Astrocyte (in vitro differentiated cells and primary cell): ENCODE results near the gene C12orf57. TPM values are rescaled to one million over a fixed set of nuclear protein-coding genes. Genes with fewer than 3 reads are reported as not detected.

ENCODE experiments used
- DNase-seq: peaks from one replicate; pipeline ENCODE4 v3.0.0-alpha.2; 2010; ENCODE audit warnings: low read depth
- FAIRE-seq: peaks from 2 replicates; lab custom pipeline; 2011; peaks lifted over from hg19 to GRCh38; lab: Jason Lieb, UNC
- H2AFZ ChIP-seq: 2 replicates; pipeline ENCODE4 v1.6.0; 2012; ENCODE audit warnings: low read depth, low read length, inconsistent platforms
- H3K27ac ChIP-seq: 2 replicates; pipeline ENCODE4 v1.5.1; 2011; ENCODE audit warnings: low read depth, low read length, inconsistent platforms
- H3K27me3 ChIP-seq: 2 replicates; pipeline ENCODE4 v1.6.0; 2011; ENCODE audit warnings: low read length, inconsistent platforms; ENCODE audit not compliant: insufficient read depth
- H3K36me3 ChIP-seq: 2 replicates; pipeline ENCODE4 v1.5.1; 2011; ENCODE audit warnings: low read length, inconsistent platforms; ENCODE audit not compliant: insufficient read depth
- H3K4me1 ChIP-seq: 2 replicates; pipeline ENCODE4 v1.5.1; 2011; ENCODE audit warnings: low read length, inconsistent platforms; ENCODE audit not compliant: insufficient read depth
- H3K4me2 ChIP-seq: 2 replicates; pipeline ENCODE4 v1.6.0; 2012; ENCODE audit warnings: low read length, inconsistent platforms
- H3K4me3 ChIP-seq: 2 replicates; pipeline ENCODE4 v1.5.1; 2011; ENCODE audit warnings: low read depth, mild to moderate bottlenecking, low read length, inconsistent platforms; ENCODE audit not compliant: insufficient read depth
- H3K79me2 ChIP-seq: 2 replicates; pipeline ENCODE4 v1.6.0; 2012; ENCODE audit warnings: mild to moderate bottlenecking, low read length, inconsistent platforms; ENCODE audit not compliant: insufficient read depth
- H3K9ac ChIP-seq: 2 replicates; pipeline ENCODE4 v1.6.0; 2012; ENCODE audit warnings: mild to moderate bottlenecking, low read length, inconsistent platforms
- H3K9me3 ChIP-seq: 2 replicates; pipeline ENCODE4 v1.5.1; 2012; ENCODE audit warnings: low read depth, mild to moderate bottlenecking, low read length, inconsistent platforms; ENCODE audit not compliant: insufficient read depth
- H4K20me1 ChIP-seq: 2 replicates; pipeline ENCODE4 v1.6.0; 2012; ENCODE audit warnings: low read length, inconsistent platforms; ENCODE audit not compliant: insufficient read depth
- H3K27ac Mint-ChIP-seq: one replicate; pipeline ENCODE4 v1.8.0; 2021; ENCODE audit warnings: mild to moderate bottlenecking, mixed read lengths; ENCODE audit not compliant: unreplicated experiment
- H3K27me3 Mint-ChIP-seq: one replicate; pipeline ENCODE4 v1.8.0; 2021; ENCODE audit warnings: low read depth, mixed read lengths; ENCODE audit not compliant: unreplicated experiment
- H3K36me3 Mint-ChIP-seq: one replicate; pipeline ENCODE4 v1.8.0; 2021; ENCODE audit warnings: low read depth, mixed read lengths; ENCODE audit not compliant: unreplicated experiment
- H3K4me1 Mint-ChIP-seq: one replicate; pipeline ENCODE4 v1.8.0; 2021; ENCODE audit warnings: low read depth, mixed read lengths; ENCODE audit not compliant: unreplicated experiment
- H3K4me3 Mint-ChIP-seq: one replicate; pipeline ENCODE4 v1.8.0; 2021; ENCODE audit warnings: mild to moderate bottlenecking, moderate library complexity, mixed read lengths; ENCODE audit not compliant: unreplicated experiment
- H3K9me3 Mint-ChIP-seq: one replicate; pipeline ENCODE4 v1.8.0; 2021; ENCODE audit warnings: mild to moderate bottlenecking, mixed read lengths; ENCODE audit not compliant: unreplicated experiment
- EZH2 ChIP-seq: IDR thresholded peaks from 2 replicates; pipeline ENCODE4 v1.6.1; 2012; ENCODE audit warnings: mild to moderate bottlenecking, low read length, inconsistent platforms; ENCODE audit not compliant: insufficient read depth
- total RNA-seq: library from RNA; stranded (reverse); gene quantifications from 2 replicates; pipeline ENCODE4 v1.2.1, GENCODE V29; 2021
- TF ChIP-seq, protein P1 (sequence below): IDR thresholded peaks from 2 replicates; pipeline ENCODE4 v1.5.1; 2011; ENCODE audit warnings: low read depth, mild to moderate bottlenecking, inconsistent platforms, low read length, moderate library complexity; ENCODE audit not compliant: insufficient read depth

The C12orf57 gene
- total RNA-seq, 1 donor from 2014 or later: 117 TPM

DNA sequence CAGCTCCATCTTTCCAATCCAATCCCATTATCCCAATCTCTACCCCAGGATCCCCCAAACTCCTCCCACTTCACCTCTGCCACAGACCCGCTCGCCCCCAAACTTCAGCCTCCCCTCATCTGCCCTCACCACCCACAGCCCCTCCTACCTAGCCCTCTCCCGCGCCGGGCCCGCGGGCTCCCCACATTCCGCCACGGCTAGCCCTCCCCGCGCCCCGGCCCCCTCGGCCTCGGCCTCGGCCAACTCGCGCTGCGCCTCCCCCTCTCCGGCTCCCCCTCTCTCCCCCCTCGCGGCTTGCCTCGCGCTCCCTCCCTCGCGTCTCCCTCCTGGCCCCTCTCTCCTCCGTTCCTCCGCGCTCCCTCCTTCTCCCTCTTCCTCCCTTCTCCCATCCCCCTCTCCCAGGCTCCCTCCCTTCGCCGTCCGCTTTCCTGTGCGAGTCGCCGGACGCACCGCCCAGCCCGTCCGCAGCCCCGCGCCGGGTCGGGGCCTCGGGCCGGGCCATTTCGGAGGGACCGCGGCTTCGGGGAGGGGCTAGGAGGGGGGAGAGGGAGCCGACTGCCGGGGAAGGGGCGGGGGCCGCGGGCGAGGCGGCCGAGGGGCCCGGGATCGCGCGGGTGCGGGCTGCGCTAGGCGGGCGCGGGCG lies 16.3 kb upstream of the C12orf57 start, which contains the start of gene ATN1:
ATN1 (plus strand) TSS at position 581 of the 643 bp plus-strand sequence. CDS start 6,043 bp downstream, outside the sequence.
- H3K4me2 ChIP-seq: peak within 1 kb of the TSS; percentile 98
- peaks cover 52% of the 10 kb centered on the region for H3K79me2 ChIP-seq
- FAIRE-seq (no peak), DNase-seq (peak; percentile 69)
- H2AFZ ChIP-seq: peak within 1 kb of the TSS; percentile 58
- H3K9me3 Mint-ChIP-seq: no peaks in the 10 kb centered on the region
- H3K27ac ChIP-seq: peak within 1 kb of the TSS; percentile 78
- H3K4me3 Mint-ChIP-seq: peak within 1 kb of the TSS; percentile 100
- H3K27me3 Mint-ChIP-seq: no peaks in the 10 kb centered on the region
- no peaks in the 10 kb centered on the region for H3K36me3 ChIP-seq
- TF ChIP-seq, protein P1, sequence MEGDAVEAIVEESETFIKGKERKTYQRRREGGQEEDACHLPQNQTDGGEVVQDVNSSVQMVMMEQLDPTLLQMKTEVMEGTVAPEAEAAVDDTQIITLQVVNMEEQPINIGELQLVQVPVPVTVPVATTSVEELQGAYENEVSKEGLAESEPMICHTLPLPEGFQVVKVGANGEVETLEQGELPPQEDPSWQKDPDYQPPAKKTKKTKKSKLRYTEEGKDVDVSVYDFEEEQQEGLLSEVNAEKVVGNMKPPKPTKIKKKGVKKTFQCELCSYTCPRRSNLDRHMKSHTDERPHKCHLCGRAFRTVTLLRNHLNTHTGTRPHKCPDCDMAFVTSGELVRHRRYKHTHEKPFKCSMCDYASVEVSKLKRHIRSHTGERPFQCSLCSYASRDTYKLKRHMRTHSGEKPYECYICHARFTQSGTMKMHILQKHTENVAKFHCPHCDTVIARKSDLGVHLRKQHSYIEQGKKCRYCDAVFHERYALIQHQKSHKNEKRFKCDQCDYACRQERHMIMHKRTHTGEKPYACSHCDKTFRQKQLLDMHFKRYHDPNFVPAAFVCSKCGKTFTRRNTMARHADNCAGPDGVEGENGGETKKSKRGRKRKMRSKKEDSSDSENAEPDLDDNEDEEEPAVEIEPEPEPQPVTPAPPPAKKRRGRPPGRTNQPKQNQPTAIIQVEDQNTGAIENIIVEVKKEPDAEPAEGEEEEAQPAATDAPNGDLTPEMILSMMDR: no peak
- TF ChIP-seq EZH2: no peak
- peaks cover 44% of the 10 kb centered on the region for H3K4me1 ChIP-seq
- peak within 1 kb of the TSS; percentile 95 for H3K9ac ChIP-seq
- peak within 1 kb of the TSS; percentile 85 for H3K4me3 ChIP-seq
- H3K27me3 ChIP-seq: no peaks in the 10 kb centered on the region
- peaks cover 47% of the 10 kb centered on the region for H3K4me1 Mint-ChIP-seq
- peaks cover 35% of the 10 kb centered on the region for H4K20me1 ChIP-seq
- peak within 1 kb of the TSS; percentile 98 for H3K27ac Mint-ChIP-seq
- no peaks in the 10 kb centered on the region for H3K9me3 ChIP-seq
- peaks cover 3% of the 10 kb centered on the region for H3K36me3 Mint-ChIP-seq

- Histone ChIP-seq H4K20me1 (peaks cover 39% of the 10 kb centered on the region), H2AFZ (no peak overlapping the region), H3K79me2 (peaks cover 59% of the 10 kb centered on the region), H3K27me3 (no peaks in the 10 kb centered on the region), H3K9me3 (no peaks in the 10 kb centered on the region), H3K4me1 (peaks cover 44% of the 10 kb centered on the region), H3K4me3 (peak overlapping the region; percentile 85), H3K36me3 (no peaks in the 10 kb centered on the region), H3K27ac (peak overlapping the region; percentile 78), H3K9ac (peak overlapping the region; percentile 94), H3K4me2 (peak overlapping the region; percentile 98)
- Mint-ChIP-seq H3K4me3 (peak overlapping the region; percentile 100), H3K9me3 (no peaks in the 10 kb centered on the region), H3K4me1 (peaks cover 51% of the 10 kb centered on the region), H3K27ac (peak overlapping the region; percentile 94), H3K36me3 (peaks cover 3% of the 10 kb centered on the region), H3K27me3 (no peaks in the 10 kb centered on the region)
- DNase-seq (no peak), FAIRE-seq (no peak)
- TF ChIP-seq, protein P1: no peak
- no peak for TF ChIP-seq EZH2
Observed at GRCh38 chr12:6928022-6928702, 15.7 kb upstream of the C12orf57 start.
